ENCODE data around the gene RALGAPA1.

DNA sequence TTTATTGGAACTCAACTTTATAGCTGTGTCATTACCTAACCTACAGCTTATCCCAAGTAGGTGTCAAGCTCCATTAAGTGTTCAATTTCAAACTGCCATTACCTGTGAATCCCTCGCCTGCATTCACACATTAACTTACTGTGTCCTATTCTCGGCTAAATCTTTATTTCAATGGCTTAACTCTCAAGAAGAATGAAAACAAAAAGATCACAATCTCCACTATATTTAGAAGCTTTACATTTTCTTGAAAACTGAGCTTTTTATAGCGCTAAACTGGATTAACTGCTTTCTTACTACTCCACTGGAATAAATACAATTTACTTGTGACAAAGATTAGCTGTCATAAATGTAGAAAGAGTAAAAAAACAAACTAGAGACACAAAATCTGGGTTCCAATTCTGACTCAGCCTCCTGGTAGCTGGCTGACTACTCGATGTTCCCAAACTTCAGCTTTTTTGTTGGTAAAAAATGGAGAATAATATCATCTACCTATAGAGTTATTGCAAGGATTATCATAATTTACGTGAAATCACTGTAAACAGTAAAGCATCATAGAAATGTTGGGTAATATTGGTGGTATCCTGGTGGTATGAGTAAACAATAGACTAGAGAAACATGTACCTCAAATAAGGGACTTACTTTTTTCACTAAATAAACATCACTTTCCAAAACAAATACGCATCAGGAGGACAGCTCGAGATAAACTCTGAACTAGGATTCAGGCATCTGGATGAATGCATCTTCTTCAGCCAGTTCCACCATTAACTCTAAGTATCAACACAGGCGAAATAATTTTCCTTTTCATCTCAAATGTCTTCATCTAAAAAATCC lies 1.7 kb downstream of the RALGAPA1 start:
- TF ChIP-seq EGR1 (conservative IDR thresholded peaks at IDR 0.05) = no peak
- TF ChIP-seq MED1 (CRISPR knock-in tag; IDR thresholded peaks at IDR 0.05; ENCODE audit: borderline replicate concordance) = no peak
- TF ChIP-seq TSC22D4 (tag; IDR thresholded peaks at IDR 0.05) = no peak
- no peak for TF ChIP-seq ZNF445 (CRISPR knock-in tag; IDR thresholded peaks at IDR 0.05; ENCODE audit: low read depth)

Data from K562 (cell line).